Activated CD4-positive, alpha-beta T cell treated with anti-CD3 and anti-CD28 coated beads for 36 hours (primary cell): ENCODE results near the gene C17orf114.

Experiments used
- ATAC-seq: fragments of 200-7000 bp; cut with Tn5 transposase; one replicate; pipeline ENCODE4 v1.10.0; 2021; ENCODE audit warnings: mild to moderate bottlenecking, moderate library complexity
- CTCF ChIA-PET: fragments of 350-600 bp; sonication (Branson Sonifier 250); formaldehyde crosslinking; loops from one replicate; lab custom pipeline; 2021; ENCODE audit warnings: antibody characterized with exemption; lab: Charles Lee
- POLR2A ChIA-PET: fragments of 350-600 bp; sonication (Branson Sonifier 250); formaldehyde crosslinking; loops from one replicate; lab custom pipeline; 2021; ENCODE audit warnings: antibody characterized with exemption, inconsistent platforms; lab: Charles Lee
- DNase-seq: peaks from one replicate; pipeline ENCODE4 v3.0.0-alpha.2; 2020
- H3K27ac Mint-ChIP-seq: one replicate; pipeline ENCODE4 v1.8.0; 2021; ENCODE audit warnings: mixed read lengths
- H3K27me3 Mint-ChIP-seq: one replicate; pipeline ENCODE4 v1.8.0; 2021; ENCODE audit warnings: mixed read lengths
- H3K36me3 Mint-ChIP-seq: one replicate; pipeline ENCODE4 v1.8.0; 2021; ENCODE audit warnings: low read depth, mixed read lengths
- H3K4me1 Mint-ChIP-seq: one replicate; pipeline ENCODE4 v1.8.0; 2021; ENCODE audit warnings: mixed read lengths
- H3K4me3 Mint-ChIP-seq: one replicate; pipeline ENCODE4 v1.8.0; 2021; ENCODE audit warnings: mild to moderate bottlenecking, moderate library complexity, mixed read lengths
- H3K9me3 Mint-ChIP-seq: one replicate; pipeline ENCODE4 v1.8.0; 2021; ENCODE audit warnings: low read depth, mixed read lengths
- intact Hi-C, 2 experiments: fragments of 100-400 bp; cut with DNase I in 1 of 2; cut with micrococcal nuclease in 1 of 2; formaldehyde crosslinking; loops; one replicate each; pipeline versions ENCODE4 v1.14.2 to v1.15.1; 2022 to 2024; cut with DNase I, micrococcal nuclease

The C17orf114 gene

GRCh38 chr17:4818276-4818675, 16.1 kb upstream of the C17orf114 start:
- DNase-seq (no peak), ATAC-seq (no peak)
- no peak overlapping the region for H3K27ac Mint-ChIP-seq
- no peaks in the 10 kb centered on the region for H3K27me3 Mint-ChIP-seq
- ChIA-PET POLR2A (no interaction called here), CTCF (no interaction called here)
- H3K4me1 Mint-ChIP-seq = no peaks in the 10 kb centered on the region
- peaks cover 9% of the 10 kb centered on the region for H3K36me3 Mint-ChIP-seq
- H3K4me3 Mint-ChIP-seq = no peak overlapping the region
- intact Hi-C loops = no loop called here
- H3K9me3 Mint-ChIP-seq = no peaks in the 10 kb centered on the region

DNA sequence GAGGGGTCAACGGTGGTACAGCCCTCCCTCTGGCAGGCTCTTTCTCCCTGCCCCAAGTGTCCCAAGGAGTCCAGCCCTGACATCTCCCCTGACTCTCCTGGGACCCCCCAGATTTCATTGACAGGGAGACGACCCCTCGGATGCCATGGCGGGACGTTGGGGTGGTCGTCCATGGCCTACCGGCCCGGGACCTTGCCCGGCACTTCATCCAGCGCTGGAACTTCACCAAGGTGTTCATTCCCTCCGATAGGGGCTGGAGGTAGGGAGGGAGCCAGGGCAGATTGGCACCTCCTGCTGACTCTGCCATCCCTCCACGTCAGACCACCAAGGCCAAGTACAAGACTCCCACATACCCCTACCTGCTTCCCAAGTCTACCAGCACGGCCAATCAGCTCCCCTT, 14.7 kb upstream of the C17orf114 start:
- Mint-ChIP-seq H3K9me3 (no peaks in the 10 kb centered on the region), H3K4me1 (no peaks in the 10 kb centered on the region), H3K4me3 (no peak overlapping the region), H3K27me3 (no peaks in the 10 kb centered on the region), H3K27ac (no peak overlapping the region), H3K36me3 (peaks cover 9% of the 10 kb centered on the region)
- intact Hi-C loops = no loop called here
- ChIA-PET POLR2A (no interaction called here), CTCF (no interaction called here)
- DNase-seq = no peak
- ATAC-seq = no peak

GRCh38 chr17:4815043-4815675, 13.0 kb upstream of the C17orf114 start:
- ChIA-PET CTCF (no interaction called here), POLR2A (no interaction called here)
- no peak overlapping the region for H3K27ac Mint-ChIP-seq
- no peak for ATAC-seq
- intact Hi-C loops = no loop called here
- H3K36me3 Mint-ChIP-seq = peaks cover 10% of the 10 kb centered on the region
- no peaks in the 10 kb centered on the region for H3K9me3 Mint-ChIP-seq
- H3K4me1 Mint-ChIP-seq = no peaks in the 10 kb centered on the region
- no peaks in the 10 kb centered on the region for H3K27me3 Mint-ChIP-seq
- no peak for DNase-seq
- H3K4me3 Mint-ChIP-seq = no peak overlapping the region

DNA sequence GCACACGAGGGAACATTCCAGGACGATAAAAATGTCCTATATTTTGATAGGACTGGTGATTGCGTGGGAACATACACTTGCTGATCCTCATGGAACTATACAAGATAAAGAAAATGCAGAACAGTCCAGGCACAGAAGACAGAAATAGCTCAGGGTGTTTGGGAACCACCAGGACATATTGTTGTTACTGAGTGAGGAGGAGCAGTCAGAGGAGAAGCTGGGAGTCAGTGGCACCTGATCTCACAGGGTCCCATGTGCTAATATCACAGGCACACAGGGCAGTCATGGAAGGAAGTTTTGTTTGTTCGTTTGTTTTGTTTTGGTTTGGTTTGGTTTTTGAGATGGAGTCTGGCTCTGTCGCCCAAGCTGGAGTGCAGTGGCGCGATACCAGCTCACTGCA, 10.6 kb upstream of the C17orf114 start:
- H3K27me3 Mint-ChIP-seq = no peaks in the 10 kb centered on the region
- ChIA-PET CTCF (interaction anchor here (0.6 kb wide), 1 partner anchor 87 kb away, joined by 3 read pairs; the partner anchor contains the start of gene C17orf107), POLR2A (no interaction called here)

DNA sequence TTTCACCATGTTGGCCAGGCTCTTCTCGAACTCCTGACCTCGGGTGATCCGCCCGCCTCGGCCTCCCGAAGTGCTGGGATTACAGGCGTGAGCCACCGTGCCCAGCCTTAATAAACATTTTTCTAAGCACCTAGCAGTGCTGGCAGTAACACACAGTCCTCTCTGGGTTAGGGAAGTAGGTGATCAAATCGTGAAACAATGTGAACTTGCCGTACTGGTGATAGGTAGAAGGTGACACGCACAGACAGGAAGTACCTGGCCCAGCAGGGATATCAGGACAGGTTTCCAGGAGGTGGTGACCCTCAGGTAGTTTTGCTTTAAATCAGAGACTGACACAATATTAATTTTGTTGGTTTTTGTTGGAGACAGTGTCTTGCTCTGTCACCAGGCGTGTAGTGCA, 9.3 kb upstream of the C17orf114 start:
- Mint-ChIP-seq H3K9me3 (no peaks in the 10 kb centered on the region), H3K4me3 (no peak overlapping the region), H3K36me3 (peaks cover 6% of the 10 kb centered on the region), H3K27ac (no peak overlapping the region), H3K4me1 (peaks cover 2% of the 10 kb centered on the region), H3K27me3 (no peaks in the 10 kb centered on the region)
- ChIA-PET CTCF (no interaction called here), POLR2A (no interaction called here)
- ATAC-seq = no peak
- DNase-seq = no peak
- intact Hi-C loops = no loop called here

More for the DNA sequence above, 10.6 kb upstream of the C17orf114 start:
- Mint-ChIP-seq H3K4me1 (peaks cover 2% of the 10 kb centered on the region), H3K4me3 (no peak overlapping the region), H3K9me3 (no peaks in the 10 kb centered on the region), H3K27ac (no peak overlapping the region), H3K36me3 (peaks cover 9% of the 10 kb centered on the region)
- no peak for DNase-seq
- no peak for ATAC-seq
- intact Hi-C loops = no loop called here

- no peaks in the 10 kb centered on the region for H3K27me3 Mint-ChIP-seq
- no peaks in the 10 kb centered on the region for H3K9me3 Mint-ChIP-seq
Measured at GRCh38 chr17:4810696-4811290, 8.7 kb upstream of the C17orf114 start.

DNA sequence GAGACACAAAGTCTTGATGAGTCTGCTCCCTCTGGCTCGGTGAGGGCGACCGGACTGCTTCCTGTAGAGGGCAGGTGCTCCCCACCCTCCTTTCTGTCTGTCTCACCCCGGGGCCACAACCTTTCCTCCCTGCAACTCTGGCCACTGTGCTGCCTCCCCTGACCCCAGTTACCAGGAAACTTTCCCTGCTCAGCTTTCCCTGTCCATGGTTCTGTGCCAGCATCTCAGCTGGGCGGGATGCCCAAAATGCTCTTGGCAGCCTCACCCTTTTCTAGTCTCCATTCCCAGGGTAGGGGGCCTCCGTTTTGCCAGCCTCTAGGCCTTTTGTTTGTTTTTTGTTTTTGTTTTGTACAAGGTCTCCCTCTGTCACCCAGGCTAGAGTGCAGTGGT, 6.2 kb upstream of the C17orf114 start:
- Mint-ChIP-seq H3K27me3 (no peaks in the 10 kb centered on the region), H3K36me3 (peaks cover 4% of the 10 kb centered on the region), H3K9me3 (no peaks in the 10 kb centered on the region), H3K27ac (no peak overlapping the region), H3K4me3 (peak overlapping the region; percentile 73), H3K4me1 (peaks cover 7% of the 10 kb centered on the region)
- intact Hi-C loops = loop anchor here in 1 of 2 experiments (10.0 kb wide), 1 partner anchor 244 kb away; the partner anchor contains the start of gene GGT6
- ChIA-PET POLR2A (no interaction called here), CTCF (interaction anchor here (0.7 kb wide), 1 partner anchor 179 kb away, joined by 3 read pairs; no protein-coding TSS in a partner anchor)
- ATAC-seq (no peak), DNase-seq (no peak)

More at GRCh38 chr17:4810696-4811290, 8.7 kb upstream of the C17orf114 start:
- DNase-seq = no peak
- Mint-ChIP-seq H3K4me1 (peaks cover 7% of the 10 kb centered on the region), H3K36me3 (peaks cover 4% of the 10 kb centered on the region), H3K27ac (no peak overlapping the region), H3K4me3 (no peak overlapping the region)
- ChIA-PET CTCF (no interaction called here), POLR2A (no interaction called here)
- no peak for ATAC-seq
- intact Hi-C loops = no loop called here

DNA sequence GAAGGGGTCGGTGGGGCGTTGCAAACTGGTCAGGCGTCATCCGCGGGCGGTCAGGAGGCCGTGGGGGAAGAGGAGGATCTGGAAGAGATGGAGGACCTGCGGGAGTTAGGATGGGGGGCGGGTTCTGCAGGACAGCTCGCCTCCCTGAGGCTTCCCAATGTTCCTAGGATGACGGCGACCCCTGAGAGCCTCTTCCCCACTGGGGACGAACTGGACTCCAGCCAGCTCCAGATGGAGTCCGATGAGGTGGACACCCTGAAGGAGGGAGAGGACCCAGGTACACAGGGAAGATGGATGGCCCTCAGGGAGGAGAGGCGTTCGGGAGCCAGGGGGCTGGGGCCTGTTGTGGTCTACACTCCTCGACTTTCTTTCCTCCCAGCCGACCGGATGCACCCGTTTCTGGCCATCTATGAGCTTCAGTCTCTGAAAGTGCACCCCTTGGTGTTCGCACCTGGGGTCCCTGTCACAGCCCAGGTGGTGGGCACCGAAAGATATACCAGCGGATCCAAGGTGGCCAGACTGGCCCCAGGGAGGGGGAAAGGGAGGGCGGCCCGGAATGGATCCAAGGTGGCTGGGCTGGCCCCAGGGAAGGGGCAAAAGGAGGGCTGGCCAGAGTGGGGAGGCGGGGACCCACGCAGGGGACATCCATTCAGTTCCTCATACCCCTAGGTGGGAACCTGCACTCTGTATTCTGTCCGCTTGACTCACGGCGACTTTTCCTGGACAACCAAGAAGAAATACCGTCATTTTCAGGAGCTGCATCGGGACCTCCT, 5.7 kb upstream of the C17orf114 start:
- no peaks in the 10 kb centered on the region for H3K27me3 Mint-ChIP-seq
- ATAC-seq (no peak), DNase-seq (no peak)
- intact Hi-C loops = loop anchor here (1.0 to 10.0 kb wide), 9 partner anchors 11 to 243 kb away; partner anchors contain the start of genes ARRB2 (in 1 of the 2), C17orf107 (in 1 of the 2), GGT6 (in 1 of the 2) and INCA1 (in 1 of the 2)
- H3K4me1 Mint-ChIP-seq = peaks cover 7% of the 10 kb centered on the region
- H3K4me3 Mint-ChIP-seq = peak overlapping the region; percentile 73
- H3K27ac Mint-ChIP-seq = no peak overlapping the region
- H3K36me3 Mint-ChIP-seq = peaks cover 4% of the 10 kb centered on the region
- ChIA-PET POLR2A (interaction anchor here (0.8 to 1.0 kb wide), 2 partner anchors 10 to 12 kb away, joined by 3 to 5 read pairs; partner anchors contain the start of gene PSMB6), CTCF (interaction anchor here (1.0 to 1.4 kb wide), 2 partner anchors 12 to 59 kb away, joined by 3 read pairs; partner anchors contain the start of gene PSMB6)
- no peaks in the 10 kb centered on the region for H3K9me3 Mint-ChIP-seq

DNA sequence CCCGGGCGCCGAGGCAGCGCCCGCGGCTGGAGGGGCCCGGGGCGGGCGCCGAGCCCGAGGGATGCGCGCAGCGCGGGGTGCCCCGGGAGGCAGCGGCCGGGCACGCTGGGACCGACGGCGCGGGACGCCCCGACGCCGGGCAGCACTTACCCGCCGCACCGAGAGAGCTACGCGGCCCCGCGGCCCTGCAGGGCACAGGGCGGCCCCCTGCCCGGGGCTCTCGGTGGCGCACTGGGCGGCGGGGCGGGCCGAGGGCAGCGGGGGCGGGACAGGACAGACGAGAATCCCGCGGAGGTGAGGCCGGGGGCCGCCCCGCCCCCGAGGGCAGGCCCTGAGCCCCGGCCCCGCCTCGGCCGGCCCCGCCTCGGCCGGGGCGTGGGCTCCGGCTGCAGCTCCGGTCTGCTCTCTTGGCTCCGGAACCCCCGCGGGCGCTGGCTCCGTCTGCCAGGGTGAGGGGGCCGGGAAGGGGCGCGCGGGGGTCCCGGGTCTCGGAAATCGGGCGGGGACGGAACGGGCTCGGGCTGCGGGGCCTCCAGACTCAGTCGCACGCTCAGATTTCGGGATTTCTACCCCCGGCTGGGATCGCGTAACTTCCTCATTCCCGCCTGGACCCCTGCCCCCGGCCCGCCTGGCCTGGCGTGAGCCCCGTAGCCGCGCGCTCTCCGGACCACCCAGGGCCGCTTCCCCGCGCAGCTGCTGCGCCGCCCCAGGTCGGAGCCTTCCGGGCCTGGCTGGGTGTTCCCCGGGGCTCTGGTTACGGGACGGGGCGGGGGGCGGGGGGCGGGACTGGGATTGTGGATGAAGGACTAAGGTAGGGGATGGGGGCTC, 4.9 kb upstream of the C17orf114 start, which contains the start of gene PLD2:
Gene PLD2, plus strand, starts transcription at position 376 of the 828 bp plus-strand sequence. CDS start 621 bp downstream, outside the sequence.
- Mint-ChIP-seq H3K27me3 (no peaks in the 10 kb centered on the region), H3K4me3 (peak within 1 kb of the TSS; percentile 73), H3K9me3 (no peaks in the 10 kb centered on the region), H3K4me1 (peaks cover 7% of the 10 kb centered on the region), H3K27ac (no peak within 1 kb of the TSS), H3K36me3 (peaks cover 4% of the 10 kb centered on the region)
- intact Hi-C loops = loop anchor here (1.0 to 10.0 kb wide), 9 partner anchors 11 to 242 kb away; partner anchors contain the start of genes ARRB2 (in 1 of the 2), C17orf107 (in 1 of the 2), GGT6 (in 1 of the 2) and INCA1 (in 1 of the 2)
- CTCF ChIA-PET = interaction anchor here (0.7 to 1.6 kb wide), 5 partner anchors 10 to 96 kb away, joined by 3 to 14 read pairs (median 4); partner anchors contain the start of genes CHRNE and PSMB6
- POLR2A ChIA-PET = interaction anchor here (0.7 to 1.0 kb wide), 3 partner anchors 9 to 104 kb away, joined by 3 to 5 read pairs (median 5); partner anchors contain the start of gene PSMB6
- ATAC-seq = peak; percentile 98
- peak; percentile 93 for DNase-seq

- intact Hi-C loops = loop anchor here in 1 of 2 experiments (10.0 kb wide), 1 partner anchor 242 kb away; the partner anchor contains the start of gene GGT6
- POLR2A ChIA-PET = interaction anchor here (0.7 to 1.0 kb wide), 2 partner anchors 9 to 103 kb away, joined by 3 to 5 read pairs; no protein-coding TSS in a partner anchor
- Mint-ChIP-seq H3K36me3 (peaks cover 2% of the 10 kb centered on the region), H3K27me3 (no peaks in the 10 kb centered on the region), H3K4me1 (peaks cover 7% of the 10 kb centered on the region), H3K4me3 (peak overlapping the region; percentile 72), H3K27ac (no peak overlapping the region), H3K9me3 (no peaks in the 10 kb centered on the region)
- no peak for ATAC-seq
- CTCF ChIA-PET = interaction anchor here (0.7 to 1.6 kb wide), 3 partner anchors 10 to 97 kb away, joined by 4 to 14 read pairs (median 5); partner anchors contain the start of gene CHRNE
- no peak for DNase-seq
Measured at GRCh38 chr17:4806456-4806776, 4.3 kb upstream of the C17orf114 start.
